GM08714 (cell line): ENCODE results near the gene NUP37.
A peak's percentile ranks its signal among the peaks of the same experiment; 100 is the strongest.

Experiments
- H3K4me3 ChIP-seq: fragments of 200-500 bp; sonication (Bioruptor generic); 2 replicates; pipeline ENCODE4 v1.5.1; 2014; ENCODE audit warnings: mild to moderate bottlenecking, low read length, inconsistent platforms
- ZNF274 ChIP-seq: IDR thresholded peaks from 2 replicates; pipeline ENCODE4 v1.6.1; 2012; ENCODE audit warnings: mild to moderate bottlenecking, low read depth, low read length

Gene NUP37

GRCh38 chr12:102061560-102062418 lies 58.1 kb downstream of the NUP37 start, which contains the start of gene WASHC3:
TSS of gene WASHC3 (minus strand) at chr12:102061991. CDS start at chr12:102061962, 29 bp downstream.
- TF ChIP-seq ZNF274, result no peak

GRCh38 chr12:102061096-102061559 lies 58.8 kb downstream of the NUP37 start:
- TF ChIP-seq ZNF274, result no peak
- H3K4me3 ChIP-seq, result peak overlapping the region; percentile 98

More at GRCh38 chr12:102061560-102062418, 58.1 kb downstream of the NUP37 start, which contains the start of gene WASHC3:
- H3K4me3 ChIP-seq, result peak within 1 kb of the TSS; percentile 98

DNA sequence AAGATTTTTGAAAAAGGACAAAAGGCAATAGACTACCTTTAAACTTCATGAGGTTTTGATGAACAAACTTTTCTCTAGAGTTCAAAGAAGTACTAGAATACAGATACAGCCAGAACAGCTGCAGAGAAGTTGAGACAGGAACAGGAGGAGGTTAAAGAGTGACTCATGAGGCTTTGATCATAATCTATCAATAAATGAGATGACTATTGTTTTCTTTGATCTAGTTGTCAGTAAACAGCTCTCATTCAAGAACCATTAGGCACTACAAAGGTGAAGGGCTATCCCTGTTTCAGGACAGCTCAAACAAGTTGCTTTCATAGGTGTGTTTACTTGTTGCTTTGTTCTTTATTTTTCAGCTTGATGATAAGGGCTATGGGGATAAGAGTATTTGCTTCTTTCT lies 60.6 kb downstream of the NUP37 start:
- H3K4me3 ChIP-seq, result no peak overlapping the region
- no peak for TF ChIP-seq ZNF274

- H3K4me3 ChIP-seq, result no peak overlapping the region
- no peak for TF ChIP-seq ZNF274
Measured at GRCh38 chr12:102054345-102054744, 65.6 kb downstream of the NUP37 start.

DNA sequence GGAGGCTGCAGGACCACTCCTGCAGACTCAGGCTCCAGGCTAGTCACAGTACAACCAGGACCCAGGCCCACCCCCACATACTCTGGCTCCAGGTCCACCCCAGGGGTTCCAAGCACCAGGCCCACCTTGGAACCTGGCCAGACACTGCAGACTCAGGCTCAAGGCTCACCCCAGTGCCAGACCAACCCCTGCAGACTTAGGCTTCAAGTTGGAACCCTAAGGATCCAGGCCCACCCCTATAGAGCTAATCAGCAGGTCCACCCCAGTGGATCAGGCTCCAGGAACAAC lies 66.9 kb downstream of the NUP37 start:
- no peak for TF ChIP-seq ZNF274
- no peak overlapping the region for H3K4me3 ChIP-seq

DNA sequence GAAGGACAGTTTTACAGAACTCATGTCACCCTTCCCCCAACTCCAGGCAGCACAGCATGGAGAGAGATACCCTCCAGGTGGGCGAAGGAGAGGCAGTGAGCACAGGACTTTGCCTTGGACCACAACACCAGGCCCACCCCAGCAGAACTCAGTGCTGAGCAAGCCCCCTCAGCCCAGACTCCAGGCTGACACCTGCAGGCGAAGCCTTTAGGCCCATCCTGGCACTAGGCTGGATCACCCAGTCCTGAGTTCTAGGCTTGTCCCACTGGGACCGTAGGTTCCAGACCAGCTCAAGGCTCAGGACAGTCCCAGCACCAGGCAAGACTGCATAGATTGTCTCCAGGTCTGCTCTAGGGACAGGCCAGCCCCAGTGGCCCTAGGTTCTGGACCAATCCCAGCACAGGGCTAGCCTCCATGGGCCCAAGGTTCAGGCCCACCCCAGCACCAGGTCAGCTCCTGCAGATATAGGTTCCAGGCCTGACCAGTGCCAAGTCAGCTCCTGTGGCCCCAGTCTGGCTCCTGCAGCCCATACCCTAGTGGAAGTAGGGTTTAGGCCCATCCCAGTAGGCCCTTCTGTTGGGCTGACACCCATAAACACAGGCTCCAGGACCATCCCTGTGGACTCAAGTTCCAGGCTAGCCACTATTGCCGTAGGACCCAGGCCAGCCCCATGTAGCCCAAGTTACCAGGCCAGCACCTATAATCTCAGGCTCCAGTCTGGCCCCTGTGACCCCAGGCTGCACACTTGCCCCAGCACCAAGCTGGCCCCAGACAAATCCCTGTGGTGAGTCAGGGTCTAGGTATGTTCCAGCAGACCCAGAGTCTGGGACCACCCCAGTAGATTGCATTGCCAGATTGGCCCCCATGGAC lies 67.5 kb downstream of the NUP37 start:
- H3K4me3 ChIP-seq, result no peak overlapping the region
- TF ChIP-seq ZNF274, result no peak

GRCh38 chr12:102051431-102051965 lies 68.4 kb downstream of the NUP37 start:
- TF ChIP-seq ZNF274, result no peak
- H3K4me3 ChIP-seq, result no peak overlapping the region

DNA sequence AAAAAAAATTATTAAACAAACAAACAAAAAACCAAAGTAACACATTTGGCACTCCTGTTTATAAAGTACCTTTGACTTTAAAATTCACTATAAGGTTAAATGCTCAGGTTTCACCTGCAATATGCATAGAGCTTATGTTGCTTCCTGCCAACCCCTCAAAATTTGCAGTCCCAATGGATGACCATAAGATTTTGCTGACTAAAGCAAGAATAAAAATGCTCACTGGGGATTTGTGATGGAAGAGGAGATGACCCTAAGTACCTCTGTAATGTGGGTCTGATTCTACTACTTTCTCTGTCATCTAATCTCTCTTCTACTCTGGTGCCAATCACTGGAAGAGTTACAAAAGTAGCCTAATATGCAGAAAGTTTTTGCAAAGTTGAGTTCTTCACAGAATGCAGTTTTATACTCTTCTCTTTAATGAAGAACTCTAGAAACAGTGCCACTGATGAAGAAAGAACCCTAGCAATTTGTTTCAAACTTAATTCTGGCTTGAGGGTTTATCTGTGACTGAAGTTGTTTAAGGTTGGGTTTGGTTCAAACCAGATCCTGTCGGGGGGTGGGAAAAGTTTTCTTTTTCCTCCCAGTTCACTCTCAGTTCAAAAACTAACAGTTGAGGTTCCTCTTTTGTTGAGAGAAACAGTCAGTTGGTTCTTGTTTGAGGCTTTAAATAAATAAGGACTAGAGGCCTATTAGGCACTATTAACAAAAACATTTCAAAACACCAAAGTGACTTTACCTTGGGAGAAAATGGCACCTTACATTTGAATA lies 69.1 kb downstream of the NUP37 start:
- TF ChIP-seq ZNF274, result no peak
- no peak overlapping the region for H3K4me3 ChIP-seq

DNA sequence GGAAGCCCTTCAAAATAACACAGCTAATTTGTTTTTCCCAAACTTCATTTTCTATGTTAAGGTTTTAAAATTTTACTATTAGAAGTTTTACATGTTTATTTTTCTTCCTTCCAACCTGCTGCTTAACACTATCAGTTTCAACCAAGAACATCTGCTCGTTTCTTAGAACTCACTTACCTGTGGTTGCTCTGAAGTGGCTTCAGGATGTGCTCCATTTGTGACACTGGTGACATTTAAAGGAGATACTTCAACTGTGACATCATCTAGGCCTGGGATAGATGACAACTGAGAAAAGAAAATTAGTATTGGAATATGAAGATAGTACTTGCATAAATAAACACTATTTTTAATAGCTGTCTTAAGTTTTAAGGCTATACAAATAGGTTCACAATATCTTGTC lies 76.0 kb downstream of the NUP37 start:
- no peak for TF ChIP-seq ZNF274

GRCh38 chr12:102033991-102034745 lies 85.7 kb downstream of the NUP37 start:
- H3K4me3 ChIP-seq, result no peak overlapping the region

More for the DNA sequence above, 76.0 kb downstream of the NUP37 start:
- no peak overlapping the region for H3K4me3 ChIP-seq

GRCh38 chr12:102031852-102032251 lies 88.1 kb downstream of the NUP37 start:
- no peak for TF ChIP-seq ZNF274
- H3K4me3 ChIP-seq, result no peak overlapping the region

More at GRCh38 chr12:102033991-102034745, 85.7 kb downstream of the NUP37 start:
- no peak for TF ChIP-seq ZNF274

DNA sequence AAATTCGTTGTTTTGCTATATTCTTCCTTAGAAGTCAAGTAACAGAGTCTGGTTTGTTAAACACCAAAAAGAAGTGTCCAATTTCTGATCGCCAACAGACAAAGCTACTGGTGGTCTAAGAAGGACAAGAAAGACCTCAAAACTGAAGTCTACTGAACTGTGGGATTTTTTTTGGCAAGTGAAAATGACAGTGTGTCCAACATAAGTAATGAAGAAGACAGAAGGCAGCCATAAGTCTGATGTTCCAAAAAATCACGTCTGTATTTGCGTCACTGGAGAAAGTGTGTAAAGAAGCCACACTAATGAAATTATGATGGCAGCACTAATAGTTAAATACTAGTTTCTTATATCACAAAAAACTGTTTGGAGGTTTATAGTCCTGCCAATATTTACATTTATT lies 90.8 kb downstream of the NUP37 start:
- no peak for TF ChIP-seq ZNF274
- no peak overlapping the region for H3K4me3 ChIP-seq

- no peak for TF ChIP-seq ZNF274
- H3K4me3 ChIP-seq, result no peak overlapping the region
Measured at GRCh38 chr12:102026728-102027127, 93.2 kb downstream of the NUP37 start.
